HUDEP-2 (cell line): ENCODE measurements around the gene ATP8B4.
"Not testable (repeated sequence)": the region's sequence is repeated elsewhere in the genome, so short reads cannot be mapped to it uniquely, and the experiment has no call there.

Experiments used
- DNase-seq, 76 experiments: peaks; one replicate each; lab custom pipeline; 2025; ENCODE audit not compliant: unreplicated experiment in 76 of 76; lab: John Stamatoyannopoulos, UW

The ATP8B4 gene

DNA sequence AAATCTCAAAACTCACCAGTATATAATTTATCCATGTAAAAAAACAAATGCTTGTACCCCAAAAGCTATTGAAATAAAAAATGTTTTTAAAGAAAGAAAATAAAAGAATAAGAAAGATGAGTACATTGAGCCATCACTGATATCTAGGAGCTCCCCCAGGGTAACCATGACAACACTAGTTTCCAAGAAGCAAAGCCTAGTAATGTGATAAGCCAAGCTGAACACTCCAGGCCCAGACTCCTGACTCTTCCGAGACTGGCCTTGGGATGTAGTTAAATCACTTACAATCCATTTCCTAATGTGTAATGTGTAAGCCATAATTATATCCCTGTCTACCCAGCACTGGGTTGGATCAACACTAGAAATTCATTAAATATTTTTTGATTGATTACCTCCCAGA lies 21.1 kb upstream of the ATP8B4 start:
- no peak for DNase-seq

DNA sequence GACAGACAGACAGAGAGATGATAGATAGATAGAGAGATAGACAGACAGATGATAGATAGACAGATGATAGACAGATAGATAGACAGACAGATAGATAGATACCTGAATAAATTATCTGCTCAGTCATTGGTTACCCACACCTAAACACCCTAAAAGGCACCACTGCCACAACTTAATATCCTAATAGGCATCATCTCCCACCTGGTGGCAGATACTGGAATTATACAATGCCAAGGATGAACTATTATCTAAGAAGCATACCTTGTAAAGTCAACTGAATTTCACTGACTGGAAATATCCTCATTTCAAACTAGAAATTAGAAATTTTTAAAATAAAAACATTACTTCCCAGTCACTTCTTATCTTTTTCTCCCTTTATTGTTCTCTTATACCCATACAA lies 19.4 kb upstream of the ATP8B4 start:
- DNase-seq: peak in 1 of 76 experiments; percentile 7

DNA sequence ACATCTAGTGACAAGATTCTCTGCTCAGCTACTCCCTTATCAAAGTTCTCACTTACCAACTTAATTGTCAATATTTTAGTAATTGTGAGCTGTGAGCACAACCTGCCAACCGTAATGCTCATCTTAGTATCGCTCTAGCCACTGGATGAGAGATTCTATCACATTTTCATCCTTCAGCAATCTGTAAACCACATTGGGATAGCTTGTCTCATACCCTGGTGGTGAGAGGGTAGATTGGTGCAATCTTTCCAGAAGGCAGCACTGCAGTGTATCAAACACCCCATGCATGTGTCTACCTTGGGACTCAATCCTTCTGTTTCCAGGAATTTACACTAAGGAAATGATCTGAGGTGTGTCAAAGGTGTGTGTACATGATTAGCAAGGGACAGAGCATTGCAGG lies 18.9 kb upstream of the ATP8B4 start:
- DNase-seq: no peak

DNA sequence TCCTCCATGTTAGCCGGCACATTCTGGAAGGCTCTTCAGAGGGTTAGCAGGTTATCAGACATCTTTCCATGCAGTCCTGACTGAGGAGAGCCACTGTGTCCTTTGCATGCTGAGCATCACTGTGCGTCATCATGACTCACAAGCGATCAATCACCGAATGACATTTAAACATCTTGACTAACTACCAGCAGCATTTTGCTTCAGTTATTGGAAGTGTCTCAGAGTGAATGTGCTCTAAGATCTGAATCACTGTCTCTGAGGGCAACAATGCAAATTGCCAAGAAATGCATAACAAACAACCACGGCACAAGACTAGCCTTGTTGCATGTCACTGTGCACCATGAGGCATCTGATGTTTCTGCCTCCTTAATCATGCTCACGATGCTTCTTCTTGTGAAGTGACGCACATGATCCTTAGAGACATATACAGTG lies 18.3 kb upstream of the ATP8B4 start:
- no peak for DNase-seq

DNA sequence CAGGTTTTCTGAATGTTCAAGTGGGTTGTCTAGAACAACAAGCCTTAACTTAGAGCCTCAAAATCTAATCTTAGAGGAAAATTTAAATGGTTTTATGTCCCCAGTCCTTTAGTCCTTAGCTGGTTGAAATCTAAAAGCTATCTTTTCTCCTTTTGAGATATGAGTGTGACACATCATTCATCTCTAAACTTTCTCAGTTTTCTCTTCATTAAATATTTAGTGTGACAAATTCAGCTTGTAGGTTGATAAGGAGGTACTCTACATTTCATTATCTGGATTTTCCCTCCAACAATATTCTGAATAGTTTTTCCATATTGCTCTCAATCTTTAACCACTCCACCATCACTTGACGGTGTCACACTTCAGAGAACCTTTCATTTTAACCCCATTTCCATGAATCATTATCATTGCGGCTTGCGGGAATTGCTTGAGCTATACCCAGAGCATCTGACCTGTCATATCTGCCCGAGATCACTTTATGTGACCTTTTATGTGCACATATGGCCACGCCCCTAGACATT lies 16.1 kb upstream of the ATP8B4 start:
- DNase-seq: peak in 11 of 76 experiments; percentile 6 to 49 (median 13)

DNA sequence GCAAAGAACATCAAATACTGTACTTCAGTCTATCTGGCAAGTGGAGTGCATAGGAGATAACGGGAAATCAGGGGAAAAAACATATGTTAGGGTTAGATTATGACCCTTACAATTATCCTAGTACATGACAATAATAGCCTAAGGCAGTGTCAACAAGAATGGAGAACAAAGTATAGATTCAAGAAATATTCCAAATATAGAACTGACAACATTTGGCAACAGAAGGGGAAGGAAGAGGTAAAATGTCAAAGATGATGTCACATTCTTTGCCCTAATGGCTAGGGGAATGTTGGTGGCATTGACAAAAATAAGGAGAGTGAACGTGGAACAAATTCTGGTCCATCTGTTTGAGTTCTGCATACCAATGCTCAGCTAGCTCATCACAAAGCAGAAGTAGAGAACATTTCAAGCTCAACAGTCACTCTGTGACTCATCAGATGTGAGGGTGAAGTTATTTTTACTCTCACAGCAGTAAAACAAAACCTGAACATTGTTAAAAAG lies 15.5 kb upstream of the ATP8B4 start:
- peak in 25 of 76 experiments; percentile 9 to 69 (median 33) for DNase-seq

DNA sequence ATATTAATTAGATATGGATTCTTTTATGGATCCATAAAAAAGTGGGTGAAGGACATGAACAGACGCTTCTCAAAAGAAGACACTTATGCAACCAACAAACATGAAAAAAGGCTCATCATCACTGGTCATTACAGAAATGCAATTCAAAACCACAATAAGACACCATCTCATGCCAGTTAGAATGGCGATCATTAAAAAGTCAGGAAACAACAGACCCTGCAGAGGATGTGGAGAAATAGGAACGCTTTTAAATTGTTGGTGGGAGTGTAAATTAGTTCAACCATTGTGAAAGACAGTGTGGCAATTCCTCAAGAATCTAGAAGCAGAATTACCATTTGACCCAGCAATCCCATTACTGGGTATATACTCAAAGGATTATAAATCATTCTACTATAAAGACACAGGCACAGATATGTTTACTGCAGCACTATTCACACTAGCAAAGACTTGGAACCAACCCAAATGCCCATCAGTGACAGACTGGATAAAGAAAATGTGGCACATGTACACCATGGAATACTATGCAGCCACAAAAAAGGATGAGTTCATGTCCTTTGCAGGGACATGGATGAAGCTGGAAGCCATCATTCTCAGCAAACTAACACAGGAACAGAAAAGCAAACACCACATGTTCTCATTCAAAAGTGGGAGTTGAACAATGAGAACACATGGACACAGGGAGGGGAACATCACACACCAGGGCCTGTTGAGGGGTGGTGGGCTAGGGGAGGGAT lies 13.4 kb upstream of the ATP8B4 start:
- not testable (repeated sequence) for DNase-seq

DNA sequence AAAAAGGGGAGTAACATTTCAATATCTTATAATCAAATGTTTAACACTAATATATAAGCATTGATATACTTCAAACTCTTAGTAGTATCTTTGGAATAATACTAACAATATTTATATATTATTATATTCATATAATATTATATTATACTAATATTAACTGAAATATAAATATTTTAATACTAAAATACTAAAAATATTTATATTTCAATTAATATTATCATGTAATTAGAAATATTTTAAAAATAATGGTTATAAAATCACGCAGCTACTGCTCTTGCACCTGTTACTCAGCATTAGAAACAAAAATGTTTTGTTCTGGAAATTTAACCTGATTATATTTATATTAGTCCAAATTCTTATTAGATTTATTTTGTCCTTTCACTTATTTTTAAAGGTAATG lies 12.6 kb upstream of the ATP8B4 start:
- DNase-seq: no peak

DNA sequence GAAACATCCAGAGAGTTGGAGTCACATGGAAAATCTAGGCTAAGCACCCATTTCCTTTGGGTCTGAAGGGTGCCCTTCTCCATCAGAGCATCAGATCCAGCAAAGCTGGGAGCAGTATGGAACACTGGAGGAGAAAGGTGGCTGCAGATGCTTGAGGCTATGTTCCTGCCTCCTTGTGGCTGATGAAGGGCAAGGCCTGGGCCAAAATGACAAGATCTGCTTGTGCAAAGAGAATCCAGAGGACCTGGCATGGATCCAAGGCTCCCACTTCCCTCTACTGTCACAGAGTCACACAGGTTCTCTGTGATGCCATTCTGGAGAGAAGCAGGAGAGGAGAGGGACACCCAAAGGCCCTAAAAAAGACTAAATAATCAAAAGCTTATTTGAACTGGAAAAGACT lies 9.2 kb upstream of the ATP8B4 start:
- DNase-seq: peak in 36 of 76 experiments; percentile 2 to 52 (median 18)

DNA sequence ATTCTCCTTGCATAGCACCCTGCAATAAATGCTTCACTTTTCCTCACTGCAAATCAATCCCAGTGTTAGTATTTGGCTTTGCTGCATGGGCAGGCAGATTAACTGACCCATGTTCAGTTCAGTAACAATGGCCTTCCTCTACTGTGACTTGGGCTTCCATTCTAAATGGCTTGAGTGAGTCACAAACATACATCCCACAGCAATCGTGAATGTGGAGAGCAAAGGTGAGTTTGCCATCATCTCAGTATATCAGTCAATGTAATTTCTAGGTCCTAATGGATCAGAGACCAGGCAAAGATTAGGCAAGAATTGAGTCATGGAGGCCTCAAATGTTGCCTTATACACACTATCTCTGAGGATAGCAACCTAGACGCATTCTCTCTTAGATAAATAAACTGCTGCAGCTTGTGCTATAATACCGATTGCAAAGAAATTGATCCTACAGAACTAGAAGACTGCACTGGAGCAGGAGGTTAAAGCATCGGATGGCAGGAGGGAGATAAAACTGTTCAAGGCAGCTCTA lies 8.3 kb upstream of the ATP8B4 start:
- no peak for DNase-seq

DNA sequence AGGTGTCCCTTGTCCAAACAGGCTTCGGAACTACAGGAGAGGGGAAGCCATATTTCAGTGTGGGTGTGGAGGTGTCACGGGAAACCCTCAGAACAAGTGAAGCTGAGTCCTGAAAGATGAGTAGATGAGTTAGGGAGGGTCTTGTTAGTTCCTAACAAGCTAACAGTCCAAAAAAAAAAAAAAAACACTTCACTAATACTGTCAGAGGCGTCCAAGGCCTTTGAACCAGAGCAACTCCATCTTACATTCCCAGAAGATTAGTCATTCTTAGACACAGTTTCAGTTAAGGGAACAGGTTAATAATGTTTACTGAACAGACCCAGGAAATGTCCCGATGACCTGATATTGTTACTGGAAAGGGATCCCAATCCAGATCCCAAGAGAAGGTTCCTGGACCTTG lies 7.0 kb upstream of the ATP8B4 start:
- DNase-seq: no peak

DNA sequence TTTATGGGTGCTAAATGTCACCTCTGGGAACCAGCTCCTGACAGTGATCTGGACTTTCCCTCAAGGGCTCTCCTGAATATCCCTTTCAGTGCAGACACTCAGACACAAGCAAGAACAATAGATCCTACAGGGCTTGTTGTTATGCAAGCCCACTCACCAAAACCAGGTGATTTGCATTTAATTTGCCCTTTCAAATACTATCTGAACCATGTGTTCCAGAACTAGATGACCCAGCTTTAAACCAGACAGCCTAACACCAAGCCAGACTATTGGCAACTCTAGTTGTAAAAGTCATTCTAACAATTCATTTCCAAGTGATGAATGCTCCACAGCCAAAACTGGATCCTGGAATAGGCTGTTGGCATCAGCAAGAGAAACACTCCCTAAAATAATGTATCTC lies 5.6 kb upstream of the ATP8B4 start:
- DNase-seq: no peak

DNA sequence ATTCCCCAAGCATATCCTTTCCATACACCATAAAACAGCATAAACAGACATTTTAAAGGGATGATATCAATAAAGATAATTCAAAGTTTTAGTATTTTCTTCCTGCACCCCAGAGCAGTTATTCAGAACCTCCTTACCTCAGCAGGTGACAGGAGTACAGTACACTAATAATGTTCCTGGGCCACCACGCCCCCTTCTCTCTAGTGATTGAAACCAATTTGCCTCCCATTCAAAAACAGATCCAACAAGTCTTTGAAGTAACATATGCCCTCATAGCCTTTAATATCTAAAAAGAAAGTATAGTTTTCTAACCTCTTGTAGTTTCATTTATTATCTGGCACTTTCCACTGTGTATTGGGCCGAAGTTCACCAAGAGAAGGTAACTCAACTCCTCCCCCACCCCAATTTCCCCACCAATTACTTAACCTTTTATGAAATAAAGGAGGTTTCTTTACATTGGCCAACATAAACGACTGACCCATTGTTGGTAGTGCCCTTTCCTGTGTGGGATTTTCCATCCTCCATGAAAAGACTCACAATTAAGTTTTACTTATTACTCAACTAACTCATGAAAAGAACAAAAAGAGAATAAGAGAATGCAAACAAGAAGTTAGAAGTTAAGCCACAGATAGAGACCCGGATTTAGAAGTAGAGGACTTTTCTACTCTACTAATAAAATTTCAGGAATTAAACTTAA lies 5.0 kb upstream of the ATP8B4 start:
- no peak for DNase-seq

DNA sequence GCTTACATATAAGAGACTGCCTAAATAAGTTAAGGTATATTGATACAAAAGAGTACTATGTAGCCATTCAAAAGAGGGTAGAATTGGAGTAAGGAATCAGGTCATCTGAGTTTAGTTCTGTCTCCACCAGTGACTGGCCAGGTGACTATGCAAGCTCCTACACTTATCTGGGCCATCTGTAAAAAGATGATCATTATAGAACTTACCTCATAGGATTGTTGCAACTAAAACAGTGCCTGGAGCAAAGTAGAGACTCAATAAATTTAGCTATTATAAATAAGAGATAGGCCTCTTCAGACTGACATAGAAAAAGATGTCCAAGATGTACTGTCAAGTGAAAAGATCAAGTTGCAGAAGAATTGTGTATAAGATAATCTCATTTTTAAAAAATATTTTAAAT lies 1.7 kb upstream of the ATP8B4 start:
- DNase-seq: no peak

DNA sequence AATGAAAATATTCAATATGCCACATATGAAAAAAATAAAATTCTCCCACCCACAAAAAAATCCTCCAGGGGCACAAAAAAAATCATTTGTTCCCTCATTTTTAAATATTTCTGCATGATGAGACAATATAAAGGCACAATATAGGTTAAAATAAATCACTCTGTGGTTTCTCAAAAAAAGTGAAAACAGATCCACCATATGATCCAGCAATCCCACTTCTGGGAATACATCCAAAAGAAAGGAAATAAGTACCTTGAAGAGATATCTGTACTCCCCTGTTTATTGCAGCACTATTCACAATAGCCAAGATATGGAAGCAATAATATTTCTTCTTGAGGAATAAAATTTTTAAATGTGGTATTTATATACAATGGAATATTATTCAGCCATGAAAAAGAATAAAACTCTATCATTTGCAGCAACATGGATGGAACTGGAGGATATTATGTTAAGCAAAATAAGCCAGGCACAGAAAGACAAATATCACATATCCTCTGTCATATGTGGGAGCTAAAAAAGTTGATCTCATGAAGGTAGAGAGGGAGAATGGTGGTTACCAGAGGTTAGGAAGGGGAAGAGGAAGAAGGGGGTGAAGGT lies 1.5 kb downstream of the ATP8B4 start:
- DNase-seq: no peak

DNA sequence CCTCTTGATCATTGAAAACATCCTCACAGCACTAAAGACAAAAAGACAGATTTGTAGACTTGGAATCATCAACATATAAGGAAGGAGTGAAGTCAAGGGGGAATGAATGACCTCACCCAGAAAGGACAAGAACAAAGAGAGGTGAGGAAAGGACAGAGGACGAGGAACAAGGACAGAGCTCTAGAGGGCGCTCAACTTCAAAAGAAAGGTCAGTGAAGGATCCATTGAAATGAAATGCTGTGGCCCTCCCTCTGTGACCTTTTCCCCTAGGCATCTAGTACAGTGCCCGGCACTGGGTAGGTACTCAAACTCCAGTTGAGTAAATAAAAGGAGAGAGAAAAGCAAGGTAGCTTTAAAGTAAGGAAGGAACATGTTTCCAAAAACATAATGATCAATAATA lies 2.6 kb downstream of the ATP8B4 start:
- DNase-seq: peak in 50 of 76 experiments; percentile 1 to 67 (median 34)

DNA sequence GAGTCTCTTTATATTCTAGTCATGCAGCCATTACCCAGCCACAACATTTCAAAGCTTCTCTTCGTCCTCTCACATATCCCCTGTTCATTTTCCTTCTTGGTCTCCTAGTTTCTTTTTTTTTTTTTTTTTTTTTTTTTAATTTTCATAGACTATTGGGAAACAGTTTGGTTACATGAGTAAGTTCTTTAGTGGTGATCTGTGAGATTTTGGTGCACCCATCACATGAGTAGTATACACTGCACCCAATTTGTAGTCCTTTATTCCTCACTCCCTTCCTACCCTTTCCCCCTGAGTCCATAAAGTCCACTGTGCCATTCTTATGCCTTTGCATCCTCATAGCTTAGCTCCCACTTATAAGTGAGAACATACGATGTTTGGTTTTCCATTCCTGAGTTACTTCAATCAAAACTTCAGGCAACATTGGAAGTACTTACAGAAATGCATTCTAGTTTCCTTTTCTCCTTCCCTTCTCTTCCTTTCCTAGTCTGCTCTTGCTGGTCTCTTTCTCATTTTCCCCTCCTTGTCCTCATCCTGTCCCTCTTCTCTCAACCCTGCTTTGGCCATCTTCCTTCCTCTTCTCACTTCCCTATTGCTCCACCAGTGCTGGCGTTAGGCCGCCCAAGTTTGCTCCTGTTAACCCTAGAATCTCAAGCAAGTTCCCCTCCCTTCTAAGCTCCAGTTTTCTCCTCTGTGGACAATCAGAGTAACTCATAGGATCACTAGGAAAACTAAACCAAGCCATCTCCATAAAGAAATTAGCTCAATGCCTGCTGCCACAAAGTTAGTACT lies 4.8 kb downstream of the ATP8B4 start:
- no peak for DNase-seq

DNA sequence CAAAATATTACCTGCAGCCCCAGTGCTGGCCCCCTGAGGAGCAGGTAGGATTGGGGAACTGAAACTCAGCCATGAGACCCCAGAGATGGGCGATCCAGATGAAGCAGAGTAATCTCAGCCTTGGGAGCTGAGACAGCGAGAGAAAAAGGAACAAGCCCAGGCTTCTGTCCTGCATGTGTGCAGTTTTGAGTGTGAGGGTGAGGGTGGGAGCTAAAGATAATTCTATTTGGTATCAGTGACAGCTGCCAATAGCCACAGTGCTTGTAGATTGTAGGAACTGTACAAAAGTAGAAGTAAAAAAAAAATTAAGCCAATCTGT lies 5.9 kb downstream of the ATP8B4 start:
- DNase-seq: peak in 1 of 76 experiments; percentile 26

DNA sequence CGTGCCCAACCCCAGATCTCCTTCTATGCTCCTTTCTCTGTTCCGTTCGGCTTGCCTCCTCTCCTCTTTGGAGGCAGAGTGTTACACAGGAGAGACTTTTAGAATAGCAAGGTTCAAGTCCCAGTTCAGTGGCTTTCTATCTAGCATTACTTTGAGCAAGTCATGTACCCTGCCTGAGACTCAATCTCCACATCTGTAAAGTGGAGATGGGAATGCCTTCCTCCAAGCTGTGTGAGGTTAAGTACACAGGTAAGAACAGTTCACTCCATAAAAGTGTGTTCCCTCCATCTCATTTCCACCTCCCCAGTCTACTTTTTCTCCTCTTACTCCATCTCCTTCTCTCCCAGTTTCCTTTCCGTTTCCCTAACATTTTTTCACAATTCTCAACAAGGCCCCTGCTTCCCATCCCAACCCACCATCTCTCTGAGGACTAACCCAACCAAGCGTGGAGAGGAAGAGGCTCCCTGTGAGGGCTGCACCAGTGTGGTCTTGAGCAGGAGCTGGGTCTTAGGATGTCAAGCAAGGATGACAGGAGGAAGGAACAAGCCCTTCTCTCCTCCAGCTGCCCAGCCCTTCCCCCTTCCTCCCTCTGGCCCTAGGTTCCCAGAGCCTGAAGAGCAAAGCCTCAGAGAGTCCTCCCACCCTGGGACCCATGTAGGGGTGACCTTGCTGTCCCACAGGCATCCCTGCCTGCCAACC lies 6.4 kb downstream of the ATP8B4 start:
- no peak for DNase-seq

DNA sequence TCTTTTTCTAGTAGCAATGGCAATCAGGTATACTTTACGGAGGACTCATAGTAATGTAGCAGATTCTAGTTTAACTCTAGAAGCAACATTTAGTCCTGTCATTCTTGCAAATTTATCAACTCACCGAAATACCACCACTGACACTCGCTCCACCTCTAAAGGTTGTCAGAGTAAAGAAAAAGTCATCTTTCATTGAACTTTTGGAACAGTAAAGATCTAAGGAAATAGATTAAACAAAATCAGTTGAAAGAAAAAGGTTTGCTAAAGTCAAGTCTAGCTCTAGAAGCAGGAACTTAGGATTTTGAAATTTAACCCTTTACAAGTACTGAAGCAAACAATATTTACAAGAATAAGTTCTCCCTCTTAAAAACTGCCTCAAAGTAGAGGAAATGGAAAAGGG lies 8.7 kb downstream of the ATP8B4 start:
- no peak for DNase-seq
